HG02870 (cell line): ENCODE measurements around the gene MUC21.
"Not testable (repeated sequence)": the region's sequence is repeated elsewhere in the genome, so short reads cannot be mapped to it uniquely, and the experiment has no call there.

Source experiments
- ATAC-seq: cut with Tn5 transposase; IDR thresholded peaks from one replicate; pipeline ENCODE4 v1.9.1; 2021; ENCODE audit warnings: mild to moderate bottlenecking, moderate library complexity; ENCODE audit not compliant: unreplicated experiment

Gene MUC21

GRCh38 chr6:30966154-30966553, 17.4 kb upstream of the MUC21 start:
- ATAC-seq: no peak

DNA sequence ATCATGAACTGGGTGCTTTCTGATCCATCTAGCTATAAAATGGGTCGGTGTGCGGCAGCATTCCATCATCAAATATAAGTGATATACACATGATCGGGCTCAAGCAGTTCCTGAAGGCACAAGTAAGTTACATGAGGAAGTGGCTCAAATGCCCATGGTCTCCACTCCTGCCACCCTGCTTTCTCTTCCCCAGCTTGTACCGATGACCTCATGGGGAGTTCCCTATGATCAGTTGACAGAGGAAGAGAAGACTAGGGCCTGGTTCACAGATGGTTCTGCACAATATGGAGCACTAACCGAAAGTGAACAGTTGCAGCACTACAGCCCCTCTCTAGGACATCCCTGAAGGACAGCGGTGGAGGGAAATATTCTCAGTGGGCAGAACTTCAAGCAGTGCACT, 14.3 kb upstream of the MUC21 start:
- not testable (repeated sequence) for ATAC-seq

GRCh38 chr6:30970946-30971345, 12.6 kb upstream of the MUC21 start:
- ATAC-seq: no peak

- no peak for ATAC-seq
These were observed 10.7 kb upstream of the MUC21 start for GRCh38 chr6:30972816-30973215.

DNA sequence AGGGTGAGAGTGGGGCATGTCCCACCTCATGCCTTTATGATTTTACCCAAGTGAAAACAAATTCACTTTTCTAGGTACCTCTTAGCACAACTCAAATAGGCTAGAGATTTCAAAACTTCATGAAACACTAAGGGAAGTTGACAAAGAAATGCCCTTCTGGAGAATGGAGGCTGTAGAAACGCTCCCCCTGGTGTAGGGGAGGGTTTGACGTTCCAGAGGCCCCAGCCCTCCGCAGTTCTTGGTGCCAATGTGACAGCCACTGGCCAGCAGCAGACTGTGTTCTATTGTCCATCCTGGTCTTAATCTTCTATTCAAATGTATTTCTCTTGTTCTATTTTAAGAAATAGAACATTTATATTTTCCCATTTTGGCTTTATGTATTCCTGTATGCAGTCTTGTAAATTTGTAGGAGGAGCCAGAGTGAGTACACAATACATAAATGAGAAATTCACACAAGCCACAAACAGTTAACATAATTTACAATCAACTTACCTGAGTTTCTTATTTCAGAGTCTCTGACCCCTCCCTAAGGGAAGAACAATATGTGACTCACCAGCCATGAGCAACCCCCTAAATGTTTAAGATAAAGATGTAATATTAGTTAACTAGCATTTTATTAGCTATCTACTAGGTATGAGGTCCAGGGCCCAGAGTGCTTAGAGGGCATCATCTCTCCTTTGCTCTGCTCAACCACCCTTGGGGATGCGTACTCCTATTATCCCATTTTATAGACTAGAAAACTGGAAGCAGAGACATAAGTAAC, 8.8 kb upstream of the MUC21 start:
- no peak for ATAC-seq

DNA sequence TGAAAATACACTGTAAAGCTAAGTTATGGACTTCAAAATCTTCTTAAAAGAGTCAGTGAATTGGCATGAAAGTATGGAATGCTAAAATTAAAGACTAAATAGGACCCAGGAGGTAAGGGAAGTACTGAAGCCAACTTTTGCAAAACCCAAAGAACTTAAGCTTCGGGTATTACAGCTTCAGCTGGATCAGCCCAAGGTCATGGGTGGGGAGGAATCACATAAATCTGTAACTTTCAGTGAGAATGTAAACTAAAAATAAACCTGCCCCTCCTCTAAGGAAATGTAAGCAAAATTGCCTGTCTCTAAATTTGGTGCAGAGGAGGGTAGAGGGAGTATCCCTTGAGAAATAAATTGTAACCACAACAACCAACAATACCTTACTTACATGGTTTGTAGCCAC, 4.4 kb upstream of the MUC21 start:
- ATAC-seq: no peak

- no peak for ATAC-seq
These were observed 3.8 kb upstream of the MUC21 start for GRCh38 chr6:30979690-30980089.

DNA sequence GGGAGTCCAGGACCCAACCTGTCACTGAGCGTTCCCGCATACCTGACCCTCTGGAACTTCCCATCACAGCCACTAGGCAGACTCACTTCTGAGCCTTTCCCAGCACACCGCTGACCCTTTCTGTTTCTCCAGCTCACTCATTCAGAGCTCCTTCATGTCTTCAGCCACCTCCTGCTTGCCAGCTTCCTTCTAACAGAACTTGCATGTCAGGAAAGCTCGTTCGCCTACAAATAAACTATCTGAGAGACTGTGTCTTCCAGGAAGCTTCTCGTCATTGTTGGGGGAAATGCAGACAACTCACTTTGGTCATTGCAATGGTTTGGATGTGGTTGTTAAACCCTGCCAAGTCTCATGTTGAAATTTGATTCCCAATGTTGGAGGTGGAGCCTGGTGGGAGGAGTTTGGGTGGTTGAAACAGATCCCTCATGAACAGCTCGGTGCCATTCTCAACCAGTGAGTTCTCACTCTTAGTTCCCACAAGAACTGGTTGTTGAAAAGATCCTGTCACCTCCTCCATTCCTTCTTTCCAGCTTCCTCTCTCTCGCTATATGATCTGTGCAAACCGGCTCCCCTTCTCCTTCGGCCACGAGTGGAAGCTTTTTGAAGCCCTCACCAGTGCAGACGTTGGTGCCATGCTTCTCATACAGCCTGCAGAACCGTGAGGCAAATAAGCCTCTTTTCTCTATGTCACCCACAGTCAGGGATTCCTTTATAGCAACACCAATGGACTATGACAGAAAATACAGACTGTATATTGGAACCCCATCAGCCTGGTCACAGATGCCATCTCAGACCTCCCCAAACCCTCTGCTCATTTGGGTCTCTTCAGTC, 1.4 kb upstream of the MUC21 start:
- no peak for ATAC-seq

- no peak for ATAC-seq
These were observed 2.0 kb downstream of the MUC21 start for GRCh38 chr6:30985490-30985889.

GRCh38 chr6:30987304-30987703, 3.8 kb downstream of the MUC21 start:
- no peak for ATAC-seq

GRCh38 chr6:30988209-30988825, 4.8 kb downstream of the MUC21 start:
- ATAC-seq: no peak

DNA sequence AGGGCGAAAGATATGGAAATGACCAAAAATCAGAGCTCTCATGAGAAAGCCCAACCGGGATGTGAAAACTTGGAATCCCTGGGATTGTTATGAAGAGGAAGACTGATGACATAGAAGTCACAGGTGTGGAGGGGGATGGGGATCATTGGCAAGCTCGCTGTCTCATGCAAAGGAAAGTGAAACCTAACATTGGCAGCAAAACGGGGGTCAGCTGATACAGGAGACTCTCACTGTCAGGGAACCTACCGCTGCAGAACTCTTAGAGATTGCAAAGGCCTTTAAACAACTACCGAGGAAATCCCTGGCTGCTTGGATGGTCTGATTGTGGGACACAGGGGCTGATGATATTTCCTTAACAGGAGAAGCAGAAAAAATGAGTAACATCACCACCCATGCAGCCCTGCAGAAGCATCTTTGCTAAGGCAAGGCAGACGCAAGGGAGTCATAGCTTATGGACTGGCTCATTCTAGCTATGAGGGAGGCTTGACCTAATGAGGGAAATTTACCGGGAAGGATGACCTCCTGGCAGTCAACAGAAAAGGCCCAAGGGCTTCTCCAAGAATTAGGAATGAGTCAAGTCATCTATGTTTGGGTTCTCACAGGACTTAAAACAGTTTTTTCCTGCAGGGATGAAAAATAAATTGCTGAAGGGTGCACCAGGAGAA, 7.0 kb downstream of the MUC21 start:
- no peak for ATAC-seq

DNA sequence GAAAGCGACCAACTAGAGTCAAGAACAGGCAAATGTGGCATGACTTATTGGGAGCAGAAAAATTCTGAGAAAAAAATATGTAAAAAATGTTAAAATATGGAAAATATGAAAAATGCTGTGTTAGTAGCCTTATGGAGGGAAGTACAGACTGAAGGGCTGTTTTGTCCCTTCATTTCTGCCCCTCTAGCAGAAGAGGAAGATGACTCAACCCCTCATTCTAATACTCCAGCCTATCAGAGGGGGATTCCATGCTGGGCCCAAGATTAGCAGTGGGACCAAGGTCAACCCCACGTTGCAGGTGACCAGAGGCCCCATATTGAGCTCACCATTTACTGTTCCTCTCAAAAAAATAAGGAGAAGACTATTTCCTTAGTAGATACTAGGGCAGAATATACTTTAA, 8.4 kb downstream of the MUC21 start:
- no peak for ATAC-seq

DNA sequence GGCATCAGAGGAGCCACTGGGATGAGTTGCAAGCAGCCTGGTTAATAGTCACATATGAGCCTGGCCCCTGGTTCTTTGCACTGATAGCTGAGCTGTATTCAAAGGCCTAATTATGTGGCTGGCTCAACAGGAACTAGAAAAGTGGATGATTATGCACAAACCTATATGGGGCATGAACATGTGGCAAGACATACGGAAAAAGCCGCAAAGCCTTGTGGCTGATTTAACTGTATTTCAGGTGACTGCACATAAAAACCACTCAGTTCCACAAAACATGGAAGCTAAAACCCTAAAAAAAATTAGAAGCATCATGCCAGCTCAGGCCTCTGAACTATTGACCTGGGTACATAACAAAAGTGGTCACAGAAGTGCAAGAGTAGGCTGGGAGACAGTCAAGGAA, 13.8 kb downstream of the MUC21 start:
- ATAC-seq: no peak

DNA sequence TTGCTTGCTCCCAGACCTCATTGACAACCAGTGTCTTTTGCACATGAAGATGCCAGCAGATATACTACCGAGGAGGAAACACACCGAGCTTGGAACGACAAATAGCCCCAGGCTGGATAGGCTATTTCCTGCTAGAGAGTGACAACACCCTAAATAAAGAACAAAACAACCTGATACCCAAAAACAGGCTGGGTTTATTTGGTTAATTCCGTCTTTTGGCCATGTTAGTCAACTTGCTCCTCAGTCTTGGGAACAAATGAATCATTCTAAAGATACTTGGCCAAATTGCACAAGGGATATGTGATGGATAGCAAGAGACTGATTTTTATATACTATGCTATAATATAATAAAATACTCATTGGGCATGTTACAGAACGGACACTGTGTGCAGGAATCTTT, 15.3 kb downstream of the MUC21 start:
- ATAC-seq: no peak

DNA sequence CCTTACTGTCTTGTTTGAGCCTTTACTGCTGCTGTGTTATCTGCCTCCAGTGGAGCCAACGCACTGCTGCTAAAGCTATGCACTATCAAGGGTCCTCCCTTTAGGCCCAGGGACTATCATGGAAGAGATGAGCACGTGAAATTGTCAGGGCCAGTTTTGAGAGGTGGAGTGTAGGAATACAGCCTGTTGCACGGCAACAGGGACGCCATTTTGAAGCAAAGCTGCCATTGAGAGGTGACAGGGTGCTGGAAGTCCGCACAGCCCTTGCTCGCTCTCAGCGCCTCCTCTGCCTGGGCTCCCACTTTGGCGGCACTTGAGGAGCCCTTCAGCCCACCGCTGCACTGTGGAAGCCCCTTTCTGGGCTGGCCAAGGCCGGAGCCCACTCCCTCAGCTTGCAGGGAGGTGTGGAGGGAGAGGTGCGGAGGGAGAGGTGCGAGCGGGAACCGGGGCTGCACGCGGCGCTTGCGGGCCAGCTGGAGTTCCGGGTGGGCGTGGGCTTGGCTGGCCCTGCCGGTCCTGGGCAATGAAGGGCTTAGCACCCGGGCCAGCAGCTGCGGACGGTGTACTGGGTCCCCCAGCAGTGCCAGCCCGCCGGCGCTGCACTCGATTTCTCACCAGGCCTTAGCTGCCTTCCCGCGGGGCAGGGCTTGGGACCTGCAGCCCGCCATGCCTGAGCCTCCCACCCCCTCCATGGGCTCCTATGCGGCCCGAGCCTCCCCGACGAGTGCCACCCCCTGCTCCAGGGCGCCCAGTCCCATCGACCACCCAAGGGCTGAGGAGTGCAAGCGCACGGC, 16.7 kb downstream of the MUC21 start:
- ATAC-seq: not testable (repeated sequence)

DNA sequence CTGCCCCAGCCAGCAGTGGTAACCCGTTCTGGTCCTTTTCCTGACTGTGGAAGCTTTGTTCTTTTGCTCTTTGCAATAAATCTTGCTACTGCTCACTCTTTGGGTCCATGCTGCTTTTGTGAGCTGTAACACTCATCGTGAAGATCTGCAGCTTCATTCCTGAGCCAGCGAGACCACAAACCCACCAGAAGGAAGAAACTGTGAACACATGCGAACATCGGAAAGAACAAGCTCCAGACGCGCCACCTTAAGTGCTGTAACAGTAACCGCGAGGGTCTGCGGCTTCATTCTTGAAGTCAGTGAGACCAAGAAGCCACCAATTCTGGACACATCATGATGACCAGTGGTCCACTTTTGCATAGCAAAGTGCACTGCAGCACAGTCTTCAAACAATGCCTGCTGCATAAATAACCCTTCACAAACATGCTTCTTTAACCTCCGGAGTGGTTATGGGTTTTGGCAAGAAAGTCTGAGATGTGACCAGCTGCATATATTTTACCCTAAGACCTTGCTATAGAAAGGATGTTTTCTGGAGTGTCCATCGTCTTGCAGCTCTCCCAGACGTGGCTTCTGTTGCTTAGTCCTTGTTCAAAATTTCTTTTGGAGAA, 17.9 kb downstream of the MUC21 start:
- no peak for ATAC-seq

GRCh38 chr6:31002471-31002870, 19.0 kb downstream of the MUC21 start:
- no peak for ATAC-seq

DNA sequence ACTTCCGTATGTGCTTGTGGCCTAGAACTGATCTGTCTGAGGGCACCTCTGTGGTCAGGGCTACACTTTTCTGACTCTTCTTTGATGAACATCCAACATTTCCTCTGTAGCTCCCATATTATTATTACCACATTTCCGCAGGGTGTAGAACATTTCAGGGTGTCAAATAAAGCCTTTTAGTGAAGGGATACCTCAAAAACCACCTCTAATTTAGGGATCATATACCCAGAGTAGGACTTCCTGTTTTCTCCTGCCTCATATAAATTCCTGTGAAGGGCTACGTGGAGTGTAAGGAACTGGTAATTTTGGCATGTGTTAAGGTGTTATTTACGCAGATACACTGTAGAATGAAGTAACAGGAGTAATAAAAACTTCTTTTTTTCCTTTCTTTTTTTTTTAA, 21.3 kb downstream of the MUC21 start:
- ATAC-seq: no peak
